ENCODE data around the gene SFXN2.
"Not testable (repeated sequence)": the region's sequence is repeated elsewhere in the genome, so short reads cannot be mapped to it uniquely, and the experiment has no call there.

Gene SFXN2

GRCh38 chr10:102753718-102754117, 39.3 kb downstream of the SFXN2 start:
- DNase-seq (no peak), ATAC-seq (no peak)

- ATAC-seq: no peak
- no peak for DNase-seq
These were observed 42.9 kb downstream of the SFXN2 start for GRCh38 chr10:102757323-102757722.

- DNase-seq: no peak
These were observed 44.0 kb downstream of the SFXN2 start for GRCh38 chr10:102758240-102758932.

GRCh38 chr10:102758933-102759262, 44.5 kb downstream of the SFXN2 start:
- ATAC-seq, DNase-seq: not testable (repeated sequence)

More at GRCh38 chr10:102758240-102758932, 44.0 kb downstream of the SFXN2 start:
- no peak for ATAC-seq

- ATAC-seq (no peak), DNase-seq (no peak)
These were observed 45.2 kb downstream of the SFXN2 start for GRCh38 chr10:102759497-102760210.

- ATAC-seq (no peak), DNase-seq (no peak)
These were observed 47.5 kb downstream of the SFXN2 start for GRCh38 chr10:102761981-102762380.

GRCh38 chr10:102762401-102763015, 48.1 kb downstream of the SFXN2 start:
- no peak for DNase-seq
- ATAC-seq: no peak

- ATAC-seq (no peak), DNase-seq (no peak)
These were observed 48.7 kb downstream of the SFXN2 start for GRCh38 chr10:102763037-102763607.

- ATAC-seq: peak; percentile 52
- no peak for DNase-seq
These were observed 50.2 kb downstream of the SFXN2 start for GRCh38 chr10:102764470-102765161.

GRCh38 chr10:102765336-102765735, 50.9 kb downstream of the SFXN2 start:
- DNase-seq (no peak), ATAC-seq (no peak)

- ATAC-seq (no peak), DNase-seq (no peak)
These were observed 53.2 kb downstream of the SFXN2 start for GRCh38 chr10:102767428-102768160.

GRCh38 chr10:102769375-102770107, 55.1 kb downstream of the SFXN2 start:
- ATAC-seq: no peak
- no peak for DNase-seq

GRCh38 chr10:102770108-102770482, 55.7 kb downstream of the SFXN2 start:
- ATAC-seq (peak; percentile 20), DNase-seq (no peak)

GRCh38 chr10:102770792-102771191, 56.4 kb downstream of the SFXN2 start:
- ATAC-seq (peak; percentile 25), DNase-seq (no peak)

- DNase-seq: no peak
- ATAC-seq: no peak
These were observed 58.9 kb downstream of the SFXN2 start for GRCh38 chr10:102773320-102773719.

- peak; percentile 25 for ATAC-seq
- DNase-seq: peak; percentile 29
These were observed 59.5 kb downstream of the SFXN2 start for GRCh38 chr10:102773986-102774385.

GRCh38 chr10:102775201-102775934, 60.9 kb downstream of the SFXN2 start:
- DNase-seq: no peak
- ATAC-seq: no peak

GRCh38 chr10:102775935-102776669, 61.7 kb downstream of the SFXN2 start:
- DNase-seq: peak; percentile 39

GRCh38 chr10:102776779-102777456, 62.5 kb downstream of the SFXN2 start:
- ATAC-seq: peak; percentile 38
- DNase-seq: no peak

More at GRCh38 chr10:102775935-102776669, 61.7 kb downstream of the SFXN2 start:
- ATAC-seq: peak; percentile 21
